NCI-H82 treated with DMSO at 0.1 percent for 48 hours (cell line): ENCODE measurements around the gene DCPS.
"Not testable (repeated sequence)": the region's sequence is repeated elsewhere in the genome, so short reads cannot be mapped to it uniquely, and the experiment has no call there.

Experiments
- DNase-seq: peaks from one replicate; lab custom pipeline; 2025; ENCODE audit not compliant: unreplicated experiment; lab: John Stamatoyannopoulos, UW

Gene DCPS

DNA sequence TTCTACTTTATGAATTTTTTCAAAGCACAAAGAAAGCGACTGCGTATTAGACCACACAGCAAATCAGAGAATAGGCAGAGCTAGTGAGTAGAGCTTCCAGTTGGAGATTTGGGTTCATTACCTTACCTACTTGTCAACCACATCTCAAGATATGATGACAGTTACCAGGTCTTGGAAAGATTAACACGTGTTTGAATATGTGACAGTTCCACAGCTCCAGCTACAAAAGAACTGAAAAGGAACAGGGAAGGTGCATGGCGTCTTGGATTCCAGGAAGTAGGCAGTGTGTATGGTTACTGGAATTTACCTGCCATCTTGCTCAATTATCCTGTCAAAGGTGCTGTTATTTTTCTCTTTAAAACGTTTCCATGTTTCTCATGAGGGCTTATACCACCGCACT, 15.6 kb upstream of the DCPS start:
- no peak for DNase-seq

DNA sequence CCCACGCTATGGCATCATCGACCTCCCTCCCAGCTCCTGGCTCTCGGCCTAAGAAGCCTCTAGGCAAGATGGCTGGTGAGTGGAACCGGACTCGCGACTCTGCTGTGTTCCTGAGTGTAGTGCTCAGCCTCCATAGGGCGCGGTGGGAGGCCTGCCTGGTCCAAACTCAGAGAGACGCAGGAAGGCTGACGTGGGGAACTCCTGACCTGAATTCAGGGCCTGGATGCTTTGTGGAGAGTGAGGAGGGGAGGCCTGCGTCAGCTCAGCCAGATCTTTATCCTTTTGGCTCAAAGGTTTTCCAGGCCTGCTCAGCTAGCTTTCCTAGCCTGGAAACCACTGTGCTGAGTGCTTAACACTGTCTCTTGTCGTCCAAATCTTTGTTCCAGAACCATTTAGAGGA, 13.0 kb upstream of the DCPS start:
- no peak for DNase-seq

DNA sequence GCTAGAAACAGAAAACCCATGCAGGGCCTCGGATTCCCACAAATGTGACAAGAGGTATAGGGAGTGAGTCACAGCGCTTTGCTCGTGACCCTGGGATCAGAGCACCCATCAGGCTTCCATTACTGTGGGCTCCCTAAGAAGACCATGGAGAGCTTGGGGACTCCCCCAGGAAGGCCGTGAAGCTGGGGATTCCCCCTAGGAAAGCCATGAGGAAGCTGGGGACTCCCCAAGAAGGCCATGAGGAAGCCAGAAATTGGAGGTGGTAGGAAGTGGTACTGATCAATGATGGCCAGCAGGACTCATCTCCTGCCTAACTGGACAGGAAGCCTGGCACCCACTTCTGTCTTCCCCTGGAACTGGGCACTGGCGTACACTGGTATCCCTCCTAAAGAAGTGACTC, 10.1 kb upstream of the DCPS start:
- no peak for DNase-seq

DNA sequence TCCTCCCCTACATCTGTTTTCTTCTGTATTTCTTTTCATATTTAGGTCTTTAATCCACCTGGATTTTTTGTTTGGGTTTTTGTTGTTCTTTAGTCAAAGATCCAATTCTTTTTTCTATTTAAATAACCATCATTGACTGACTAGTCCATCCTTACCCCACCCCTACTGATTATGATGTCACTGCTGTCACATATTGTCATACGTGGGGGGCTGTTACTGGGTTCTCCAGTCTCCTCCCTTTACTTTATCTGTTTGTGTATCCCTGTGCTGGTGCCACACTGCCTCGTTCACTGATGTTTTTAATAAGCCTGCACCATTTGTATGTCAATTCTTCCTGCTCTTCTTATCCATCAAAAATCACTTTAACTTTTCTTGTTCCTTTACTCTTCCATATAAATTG, 6.9 kb upstream of the DCPS start:
- no peak for DNase-seq

DNA sequence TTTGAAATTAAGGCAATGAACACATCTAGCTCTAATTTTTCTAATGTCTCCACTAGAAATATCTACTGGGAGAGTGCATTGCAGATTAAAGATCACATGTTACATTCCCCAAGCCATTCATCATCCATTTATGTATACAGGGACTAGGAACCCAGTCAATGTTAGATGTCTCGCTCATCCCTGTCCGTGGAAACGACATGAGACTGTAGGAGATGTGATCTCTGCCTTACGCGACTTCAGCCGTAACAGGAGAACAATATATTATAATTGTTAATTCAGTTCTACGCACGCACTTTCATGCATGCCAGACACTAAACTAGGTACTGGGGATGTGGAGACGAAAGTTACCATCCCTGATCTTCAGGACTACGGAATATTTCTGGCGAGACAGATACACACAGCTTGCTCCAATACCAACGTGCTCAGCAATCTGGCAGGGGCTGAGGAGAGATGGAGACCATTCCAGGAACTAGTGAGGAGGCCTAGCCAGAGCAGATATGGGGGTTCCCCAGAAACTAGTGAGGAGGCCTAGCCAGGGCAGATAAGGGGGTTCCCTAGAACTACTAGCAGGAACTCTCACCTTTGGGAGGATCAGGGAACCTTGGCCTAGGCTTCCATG, 706 bp downstream of the DCPS start:
- no peak for DNase-seq

DNA sequence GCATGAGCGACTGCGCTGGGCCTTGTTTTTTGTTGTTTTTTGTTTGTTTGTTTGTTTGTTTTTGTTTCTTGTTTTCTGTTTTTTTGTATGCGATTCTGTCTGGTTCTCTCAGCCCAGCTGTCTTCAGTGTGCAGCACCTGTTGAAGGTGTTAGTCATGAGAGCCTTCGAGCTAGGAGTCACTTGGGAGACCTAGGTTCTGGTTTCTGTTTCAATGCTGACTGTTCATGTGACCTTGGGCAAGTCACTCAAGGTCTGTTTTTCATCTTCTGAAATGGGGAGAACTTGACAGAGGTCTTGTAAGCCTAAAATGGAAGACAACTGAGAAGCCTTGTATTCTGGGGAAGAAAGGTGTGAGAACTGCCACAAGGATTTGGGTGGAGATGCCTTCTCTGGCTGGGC, 1.8 kb downstream of the DCPS start:
- no peak for DNase-seq

DNA sequence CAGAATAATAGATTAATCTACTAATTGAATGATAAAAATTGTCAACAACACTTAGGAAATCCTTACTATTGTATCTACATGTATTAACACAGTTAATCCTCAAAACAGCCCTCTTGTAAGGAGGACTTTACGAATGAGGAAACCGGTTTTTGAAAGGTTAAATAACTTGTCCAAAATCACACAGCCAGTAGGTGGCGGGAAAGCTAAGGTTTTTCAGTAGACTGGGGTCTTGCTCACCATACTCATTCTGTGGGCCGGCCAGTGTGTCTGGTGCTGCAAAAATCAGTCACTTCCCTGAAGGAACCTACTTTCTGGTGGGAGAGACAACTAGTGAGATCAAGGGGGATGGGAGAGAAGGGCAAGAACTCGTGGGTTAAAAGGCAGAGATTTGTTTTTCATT, 3.8 kb downstream of the DCPS start:
- no peak for DNase-seq

DNA sequence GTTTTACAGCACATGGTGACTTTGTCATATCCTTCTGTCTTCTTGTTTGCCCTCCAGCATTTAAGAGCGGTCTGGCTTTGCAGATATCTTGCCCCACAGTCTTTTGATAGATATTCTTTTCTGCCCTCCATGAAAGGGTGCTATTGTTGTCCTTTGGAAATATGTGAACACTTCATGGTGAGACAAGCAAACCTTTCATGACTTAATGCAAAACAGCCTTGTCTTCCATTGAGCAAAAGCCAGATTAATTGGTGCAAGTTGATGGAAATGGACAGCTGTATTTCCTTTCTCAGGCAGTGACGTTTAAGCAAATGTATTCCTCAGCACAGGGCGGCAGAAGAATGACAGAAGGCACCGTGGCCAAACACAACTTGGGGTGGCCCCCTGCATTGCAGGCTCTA, 4.4 kb downstream of the DCPS start:
- DNase-seq, result no peak

DNA sequence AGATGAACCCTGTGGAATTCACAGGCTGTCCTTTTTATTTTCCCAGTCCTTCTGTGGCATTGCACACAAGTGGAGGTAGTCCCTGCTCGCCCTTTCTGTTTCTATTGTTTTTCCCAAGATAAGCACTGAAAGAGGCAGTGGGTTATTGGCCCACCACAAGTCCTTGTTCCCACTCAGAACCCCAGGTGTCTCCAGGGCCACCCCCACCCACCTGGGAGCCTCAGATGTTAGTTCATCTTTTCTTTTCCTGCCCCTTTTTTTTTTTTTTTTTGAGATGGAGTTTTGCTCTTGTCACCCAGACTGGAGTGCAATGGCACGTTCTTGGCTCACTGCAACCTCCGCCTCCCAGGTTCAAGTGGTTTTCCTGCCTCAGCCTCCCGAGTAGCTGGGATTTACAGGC, 4.9 kb downstream of the DCPS start:
- DNase-seq, result not testable (repeated sequence)

DNA sequence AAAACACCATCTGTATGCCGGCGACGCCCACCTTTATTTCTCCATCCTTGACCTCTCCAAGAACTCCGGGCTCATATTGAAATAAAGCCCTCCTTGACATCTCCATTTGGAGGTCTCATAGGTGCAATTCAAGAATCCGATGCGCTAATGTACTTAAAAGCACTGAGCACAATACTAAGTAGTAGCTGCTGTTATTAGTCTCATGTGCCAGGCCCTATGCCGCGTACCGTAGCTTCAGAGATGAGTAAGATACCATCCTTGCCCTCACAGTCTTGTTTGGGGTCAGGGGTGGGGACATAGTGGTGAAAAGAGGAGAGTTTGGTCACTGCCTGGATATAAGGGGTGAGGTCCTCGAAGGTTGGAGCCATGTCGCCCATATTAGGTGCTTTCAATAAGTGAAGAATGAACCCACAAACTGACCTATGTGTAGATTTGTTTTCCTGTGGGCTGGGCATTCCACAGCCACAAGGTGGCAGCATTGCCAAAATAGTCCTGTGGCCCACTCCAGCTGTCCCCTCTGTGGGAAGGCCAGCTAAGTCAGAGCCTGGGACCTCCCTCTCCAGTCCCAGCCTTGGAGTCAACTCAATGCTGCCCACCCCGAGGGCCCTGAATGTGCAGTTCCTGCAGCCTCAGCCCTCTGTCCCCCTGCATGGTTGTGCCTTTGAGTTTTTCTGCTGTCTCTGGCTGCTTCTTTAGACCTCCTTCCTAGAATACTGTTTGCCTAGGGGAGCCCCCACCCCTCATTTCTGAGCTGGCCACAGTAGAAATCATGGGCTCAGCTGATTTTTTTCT, 6.5 kb downstream of the DCPS start:
- peak; percentile 4 for DNase-seq

DNA sequence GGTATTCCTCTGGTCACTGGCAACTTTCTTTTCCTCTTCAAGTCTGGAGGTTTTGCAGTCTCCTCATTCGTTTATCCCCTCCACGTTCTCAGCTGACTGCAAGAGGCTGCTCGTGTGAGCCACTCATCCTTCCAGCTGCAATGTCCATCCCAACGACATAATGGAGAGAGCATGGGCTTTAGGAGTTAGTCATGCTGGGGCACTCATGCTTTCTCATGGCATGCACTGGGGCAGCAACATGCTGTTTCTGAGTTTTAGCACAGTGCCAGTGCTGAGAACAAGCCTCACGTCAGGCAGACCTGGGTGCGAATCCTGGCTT, 7.1 kb downstream of the DCPS start:
- no peak for DNase-seq

DNA sequence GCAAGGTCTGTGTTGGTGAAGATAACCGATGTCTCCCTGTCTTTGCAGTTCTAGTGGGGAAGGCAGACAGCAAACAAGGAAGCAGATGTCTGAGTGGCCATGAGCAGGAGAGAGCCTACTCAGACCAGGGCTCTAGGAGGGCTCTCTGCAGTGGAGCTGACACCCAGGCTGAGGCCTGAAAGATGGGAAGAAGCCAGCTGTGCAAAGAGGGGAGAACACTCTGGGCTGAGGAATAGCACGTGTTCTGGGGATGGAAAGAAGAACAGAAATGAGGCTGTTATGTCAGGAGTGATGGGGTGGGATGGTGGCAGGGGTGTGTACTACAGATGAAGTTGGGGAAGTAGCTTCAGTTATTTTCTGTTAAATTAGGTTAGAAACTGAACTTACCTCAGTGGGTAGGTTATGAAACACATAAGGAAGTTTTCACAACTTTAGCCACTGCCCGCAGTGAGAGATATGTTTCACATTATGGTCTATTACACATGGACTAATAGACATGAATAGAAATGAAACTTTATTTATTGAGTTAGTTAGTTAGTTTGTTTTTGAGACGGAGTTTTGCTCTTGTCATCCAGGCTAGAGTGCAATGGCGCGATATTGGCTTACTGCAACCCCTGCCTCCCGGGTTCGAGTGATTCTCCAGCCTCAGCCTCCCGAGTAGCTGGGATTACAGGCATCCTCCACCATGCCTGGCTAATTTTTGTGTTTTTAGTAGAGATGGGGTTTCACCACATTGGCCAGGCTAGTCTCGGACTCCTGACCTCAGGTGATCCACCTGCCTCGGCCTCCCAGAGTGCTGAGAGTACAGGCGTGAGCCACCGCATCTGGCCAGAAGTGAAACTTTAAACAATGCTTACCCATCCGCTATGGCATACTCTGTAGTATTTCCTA, 7.8 kb downstream of the DCPS start:
- no peak for DNase-seq

DNA sequence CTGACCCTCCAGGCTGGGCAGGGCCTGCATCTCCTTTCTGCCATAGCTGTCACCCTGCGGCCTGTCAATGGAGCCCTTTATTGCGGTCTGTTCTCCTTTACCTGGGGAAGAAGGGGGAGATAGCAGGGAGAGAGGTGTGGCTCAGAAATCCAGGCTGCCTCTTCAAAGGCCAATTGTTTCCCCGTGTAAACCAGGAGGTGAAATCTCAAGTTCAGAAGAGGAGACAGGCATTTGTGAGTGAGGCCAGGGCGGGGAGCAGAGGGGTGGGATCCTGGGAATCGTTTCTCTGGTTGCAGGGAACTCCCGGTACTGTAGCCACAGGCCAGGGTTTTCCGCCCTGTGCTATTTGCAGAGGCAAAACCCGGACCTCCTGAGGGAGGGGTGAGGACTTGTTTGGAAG, 9.1 kb downstream of the DCPS start:
- no peak for DNase-seq

DNA sequence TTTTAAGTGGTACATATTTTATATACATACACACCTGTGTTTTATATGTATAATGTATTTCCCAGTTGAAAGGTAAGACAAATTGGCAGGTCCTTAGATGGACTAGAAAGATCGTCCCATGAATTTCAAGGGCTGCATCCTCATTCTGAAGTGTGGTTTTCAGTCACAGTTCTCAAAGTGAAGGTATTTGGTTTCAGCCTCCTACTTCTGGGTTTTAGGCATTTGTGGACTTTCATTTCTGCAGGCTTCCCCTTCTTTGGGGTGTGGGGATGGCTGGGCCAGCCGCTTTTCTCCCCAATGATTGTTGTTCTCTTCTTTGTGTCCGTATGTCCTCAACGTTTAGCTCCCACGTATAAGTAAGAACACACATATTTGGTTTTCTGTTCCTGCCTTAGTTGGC, 10.0 kb downstream of the DCPS start:
- no peak for DNase-seq

DNA sequence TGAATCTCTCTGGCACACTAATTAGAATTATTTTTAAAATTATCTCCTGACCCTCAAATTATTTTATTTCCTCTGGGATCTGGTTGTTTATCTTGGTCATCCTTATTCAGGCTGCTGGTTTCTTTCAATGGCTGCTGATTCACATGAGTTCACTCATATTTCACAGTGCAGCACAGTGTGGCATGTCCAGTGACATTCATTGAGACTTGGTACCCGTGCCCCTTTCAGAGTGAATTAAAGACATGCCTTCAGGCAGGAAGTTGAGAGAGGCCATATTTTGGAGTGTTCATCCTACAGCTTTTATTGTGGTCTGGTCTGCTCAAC, 13.5 kb downstream of the DCPS start:
- no peak for DNase-seq

DNA sequence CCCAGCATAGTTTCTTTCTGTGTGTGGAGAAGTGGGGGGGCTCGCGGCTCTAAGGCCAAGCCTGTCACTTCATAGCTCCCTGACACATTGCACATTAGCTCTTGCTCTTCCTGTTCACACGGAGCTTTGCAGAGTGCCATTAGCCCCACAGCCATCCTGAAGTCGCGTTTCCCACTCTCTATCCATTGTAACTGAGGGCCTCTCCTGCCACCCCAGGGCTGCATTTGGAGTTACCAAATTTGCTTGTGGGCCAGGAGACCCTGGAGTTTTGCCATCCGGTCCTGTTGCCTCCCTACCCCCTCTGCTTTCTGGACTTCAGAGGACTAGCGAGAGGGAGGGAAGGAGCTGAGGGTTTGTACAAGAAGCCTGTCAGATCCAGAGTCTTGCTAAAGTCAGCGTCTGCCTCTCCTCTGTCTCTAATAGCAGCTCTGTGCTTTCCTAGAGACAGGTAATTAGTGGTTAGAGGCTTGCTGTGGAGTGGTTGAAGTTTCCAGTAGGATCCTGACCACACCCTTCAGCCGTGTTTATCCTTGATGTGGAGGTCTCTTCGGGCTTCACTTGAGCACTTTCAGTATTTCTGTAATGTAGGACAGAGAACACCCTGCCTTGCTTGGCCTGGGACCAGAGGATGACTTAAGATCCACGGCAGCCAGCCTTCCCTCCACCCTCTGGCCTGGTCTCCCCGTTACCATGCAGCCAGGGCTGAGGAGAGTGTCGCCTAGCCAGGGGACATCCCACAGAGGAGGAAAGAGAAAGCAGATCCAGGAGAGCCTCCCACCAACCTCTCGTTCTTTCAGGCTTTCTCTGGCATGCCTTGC, 14.1 kb downstream of the DCPS start:
- no peak for DNase-seq

DNA sequence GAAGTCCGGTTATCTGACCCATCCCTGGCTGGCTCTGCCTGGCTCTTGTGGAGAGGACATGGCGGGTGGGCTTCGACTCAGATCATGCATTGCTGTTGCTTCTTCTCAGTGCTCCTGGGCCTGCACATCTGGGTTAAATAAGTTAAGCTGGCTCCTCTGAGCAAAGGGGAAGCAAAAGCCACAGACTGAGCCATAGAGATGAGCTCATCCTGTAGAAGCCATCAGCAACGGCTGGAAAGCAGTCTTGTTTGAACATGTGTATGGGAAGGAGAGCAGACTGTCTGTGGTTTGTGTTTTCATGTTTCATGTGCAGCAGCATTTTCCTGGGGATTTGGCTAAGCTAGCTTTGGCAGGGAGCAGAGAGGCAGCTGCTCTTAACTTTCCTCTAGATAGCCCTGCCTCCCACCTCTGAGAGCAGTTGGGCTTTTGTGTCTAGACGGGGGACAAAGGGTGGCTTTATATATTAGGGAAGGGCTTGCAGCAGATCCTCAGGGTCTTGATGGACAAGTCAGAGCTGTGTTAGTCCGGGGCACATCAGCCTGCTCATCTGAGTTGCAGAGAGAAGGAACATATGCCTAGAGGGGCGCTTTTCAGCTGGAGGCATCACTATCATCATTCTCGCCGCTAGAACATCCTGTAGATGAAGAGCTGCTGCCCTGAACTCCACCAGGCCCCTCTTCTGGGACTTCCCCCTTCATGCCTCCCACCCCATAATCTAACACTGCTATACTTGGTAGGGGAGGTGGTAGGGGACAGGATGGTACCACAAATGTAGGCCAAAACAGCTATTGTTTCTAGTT, 14.9 kb downstream of the DCPS start:
- DNase-seq, result no peak

DNA sequence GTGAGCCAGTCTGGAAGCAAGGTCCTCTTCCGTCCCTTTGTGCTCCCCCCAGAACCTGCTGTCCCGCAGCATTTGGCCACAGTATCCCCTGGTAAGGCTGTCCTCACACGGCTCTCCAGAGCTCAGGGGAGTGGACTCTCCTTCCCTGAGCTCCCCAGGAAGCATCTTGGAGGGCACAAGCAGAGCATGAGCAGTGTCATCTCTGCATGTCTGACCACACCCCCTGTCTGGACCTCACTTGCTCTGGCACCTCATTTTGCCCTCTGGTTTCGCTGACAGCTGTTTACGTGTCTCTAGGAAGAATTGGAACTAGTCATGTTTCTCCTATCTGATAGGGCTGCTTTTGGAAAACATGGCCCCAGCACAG, 15.5 kb downstream of the DCPS start:
- DNase-seq, result no peak

DNA sequence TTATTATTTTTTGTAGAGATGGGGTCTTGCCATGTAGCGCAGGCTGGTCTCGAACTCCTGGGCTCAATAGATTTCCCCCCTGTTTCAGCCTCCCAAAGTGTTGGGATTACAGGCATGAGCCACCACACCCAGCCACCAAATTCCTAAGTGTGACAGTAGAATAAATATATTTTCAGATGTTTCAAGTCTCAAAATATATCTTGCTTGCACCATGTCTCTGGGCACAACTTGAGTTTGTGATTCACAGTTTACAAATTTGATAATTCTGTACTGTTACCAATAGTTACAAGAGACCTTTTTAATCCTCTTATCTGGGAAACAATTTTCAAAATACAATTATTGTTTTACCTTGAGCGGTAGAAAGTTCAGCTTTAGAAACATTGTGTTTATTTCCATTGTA, 19.1 kb downstream of the DCPS start:
- DNase-seq, result no peak

DNA sequence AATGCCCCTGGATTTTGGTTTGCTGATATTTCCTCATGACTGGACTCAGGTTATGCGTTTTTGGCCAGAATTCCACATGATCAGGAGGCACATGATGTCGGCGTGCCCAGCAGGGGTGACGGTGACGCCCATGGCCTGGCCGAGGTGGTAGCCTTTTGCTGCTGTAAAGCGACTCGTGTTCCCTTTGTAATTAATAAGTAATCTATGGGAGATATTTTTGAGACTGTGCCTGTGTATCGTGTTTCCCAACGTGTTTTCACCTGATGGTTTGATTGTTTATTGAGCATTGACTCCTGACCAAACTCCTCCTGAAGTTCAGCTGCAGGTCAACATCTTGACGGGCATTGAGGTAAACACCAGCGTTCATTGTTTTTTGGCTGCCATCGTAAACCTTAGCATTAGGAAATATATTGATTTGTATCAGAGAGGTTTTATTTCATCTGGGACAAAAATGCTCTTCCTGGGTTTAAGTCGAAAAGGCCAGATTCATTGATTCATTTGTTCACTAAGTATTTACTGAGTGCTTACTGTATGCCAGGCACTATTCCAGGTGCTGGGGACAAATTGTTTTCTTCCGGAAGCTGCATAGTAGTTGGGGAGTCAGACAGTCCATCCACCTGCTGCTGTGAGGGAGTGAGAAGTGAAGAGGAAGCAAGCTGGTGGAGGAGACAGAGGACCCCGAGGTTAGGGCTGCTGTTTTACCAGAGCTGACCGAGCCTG, 23.6 kb downstream of the DCPS start:
- DNase-seq, result no peak
